ENCODE measurements around the gene NTM.
A peak's percentile ranks its signal among the peaks of the same experiment; 100 is the strongest.

The NTM gene

GRCh38 chr11:131538322-131538721 lies 167.9 kb downstream of the NTM start:
- H3K4me1 ChIP-seq (ENCODE audit: control insufficient read depth, insufficient read depth, low read length), result no peaks in the 10 kb centered on the region
- H3K36me3 ChIP-seq (ENCODE audit: insufficient read depth, low read length), result no peaks in the 10 kb centered on the region
- no peaks in the 10 kb centered on the region for H3K9me3 ChIP-seq (replicated peaks; ENCODE audit: low read length)
- no peak overlapping the region for H3K4me3 ChIP-seq (ENCODE audit: low read length)
- no peaks in the 10 kb centered on the region for H3K27me3 ChIP-seq (ENCODE audit: control insufficient read depth, insufficient read depth, low read length)
- H3K4me2 ChIP-seq (ENCODE audit: low read length), result no peak overlapping the region
- no peak overlapping the region for H3K9ac ChIP-seq (ENCODE audit: low read depth, low read length)

- Histone ChIP-seq H3K9me3 (replicated peaks; ENCODE audit: low read length) (no peaks in the 10 kb centered on the region), H3K9ac (ENCODE audit: low read depth, low read length) (no peak overlapping the region), H3K27me3 (ENCODE audit: control insufficient read depth, insufficient read depth, low read length) (peaks cover 3% of the 10 kb centered on the region), H3K4me2 (ENCODE audit: low read length) (no peak overlapping the region), H3K4me3 (ENCODE audit: low read length) (no peak overlapping the region), H3K36me3 (ENCODE audit: insufficient read depth, low read length) (no peaks in the 10 kb centered on the region), H3K4me1 (ENCODE audit: control insufficient read depth, insufficient read depth, low read length) (no peaks in the 10 kb centered on the region)
Observed at GRCh38 chr11:131540676-131541075, 170.3 kb downstream of the NTM start.

- Histone ChIP-seq H3K27me3 (ENCODE audit: control insufficient read depth, insufficient read depth, low read length) (peaks cover 11% of the 10 kb centered on the region), H3K9ac (ENCODE audit: low read depth, low read length) (no peak overlapping the region), H3K36me3 (ENCODE audit: insufficient read depth, low read length) (no peaks in the 10 kb centered on the region), H3K9me3 (replicated peaks; ENCODE audit: low read length) (no peaks in the 10 kb centered on the region), H3K4me3 (ENCODE audit: low read length) (no peak overlapping the region), H3K4me2 (ENCODE audit: low read length) (no peak overlapping the region), H3K4me1 (ENCODE audit: control insufficient read depth, insufficient read depth, low read length) (no peaks in the 10 kb centered on the region)
Observed at GRCh38 chr11:131543389-131544025, 173.1 kb downstream of the NTM start.

GRCh38 chr11:131544591-131544990 lies 174.2 kb downstream of the NTM start:
- Histone ChIP-seq H3K9me3 (replicated peaks; ENCODE audit: low read length) (no peaks in the 10 kb centered on the region), H3K4me2 (ENCODE audit: low read length) (no peak overlapping the region), H3K9ac (ENCODE audit: low read depth, low read length) (no peak overlapping the region), H3K27me3 (ENCODE audit: control insufficient read depth, insufficient read depth, low read length) (peaks cover 11% of the 10 kb centered on the region), H3K4me3 (ENCODE audit: low read length) (no peak overlapping the region), H3K4me1 (ENCODE audit: control insufficient read depth, insufficient read depth, low read length) (no peaks in the 10 kb centered on the region), H3K36me3 (ENCODE audit: insufficient read depth, low read length) (no peaks in the 10 kb centered on the region)

- no peaks in the 10 kb centered on the region for H3K9me3 ChIP-seq (replicated peaks; ENCODE audit: low read length)
- no peak overlapping the region for H3K9ac ChIP-seq (ENCODE audit: low read depth, low read length)
- H3K4me3 ChIP-seq (ENCODE audit: low read length), result no peak overlapping the region
- H3K27me3 ChIP-seq (ENCODE audit: control insufficient read depth, insufficient read depth, low read length), result peaks cover 11% of the 10 kb centered on the region
- peak overlapping the region; percentile 56 for H3K4me2 ChIP-seq (ENCODE audit: low read length)
- H3K36me3 ChIP-seq (ENCODE audit: insufficient read depth, low read length), result no peaks in the 10 kb centered on the region
- no peaks in the 10 kb centered on the region for H3K4me1 ChIP-seq (ENCODE audit: control insufficient read depth, insufficient read depth, low read length)
Observed at GRCh38 chr11:131546218-131546895, 175.9 kb downstream of the NTM start.

GRCh38 chr11:131549099-131549498 lies 178.7 kb downstream of the NTM start:
- no peak overlapping the region for H3K9ac ChIP-seq (ENCODE audit: low read depth, low read length)
- H3K36me3 ChIP-seq (ENCODE audit: insufficient read depth, low read length), result no peaks in the 10 kb centered on the region
- H3K4me2 ChIP-seq (ENCODE audit: low read length), result no peak overlapping the region
- no peaks in the 10 kb centered on the region for H3K9me3 ChIP-seq (replicated peaks; ENCODE audit: low read length)
- H3K27me3 ChIP-seq (ENCODE audit: control insufficient read depth, insufficient read depth, low read length), result peaks cover 15% of the 10 kb centered on the region
- H3K4me1 ChIP-seq (ENCODE audit: control insufficient read depth, insufficient read depth, low read length), result no peaks in the 10 kb centered on the region
- no peak overlapping the region for H3K4me3 ChIP-seq (ENCODE audit: low read length)

- H3K4me1 ChIP-seq (ENCODE audit: control insufficient read depth, insufficient read depth, low read length), result no peaks in the 10 kb centered on the region
- H3K4me3 ChIP-seq (ENCODE audit: low read length), result no peak overlapping the region
- no peak overlapping the region for H3K9ac ChIP-seq (ENCODE audit: low read depth, low read length)
- H3K36me3 ChIP-seq (ENCODE audit: insufficient read depth, low read length), result no peaks in the 10 kb centered on the region
- peaks cover 13% of the 10 kb centered on the region for H3K27me3 ChIP-seq (ENCODE audit: control insufficient read depth, insufficient read depth, low read length)
- no peaks in the 10 kb centered on the region for H3K9me3 ChIP-seq (replicated peaks; ENCODE audit: low read length)
- H3K4me2 ChIP-seq (ENCODE audit: low read length), result no peak overlapping the region
Observed at GRCh38 chr11:131549770-131550169, 179.4 kb downstream of the NTM start.

GRCh38 chr11:131560287-131560686 lies 189.9 kb downstream of the NTM start:
- Histone ChIP-seq H3K36me3 (ENCODE audit: insufficient read depth, low read length) (no peaks in the 10 kb centered on the region), H3K27me3 (ENCODE audit: control insufficient read depth, insufficient read depth, low read length) (no peaks in the 10 kb centered on the region), H3K9me3 (replicated peaks; ENCODE audit: low read length) (no peaks in the 10 kb centered on the region), H3K9ac (ENCODE audit: low read depth, low read length) (no peak overlapping the region), H3K4me1 (ENCODE audit: control insufficient read depth, insufficient read depth, low read length) (no peaks in the 10 kb centered on the region), H3K4me2 (ENCODE audit: low read length) (no peak overlapping the region), H3K4me3 (ENCODE audit: low read length) (no peak overlapping the region)

GRCh38 chr11:131561501-131561900 lies 191.1 kb downstream of the NTM start:
- no peaks in the 10 kb centered on the region for H3K36me3 ChIP-seq (ENCODE audit: insufficient read depth, low read length)
- H3K9ac ChIP-seq (ENCODE audit: low read depth, low read length), result no peak overlapping the region
- H3K4me3 ChIP-seq (ENCODE audit: low read length), result no peak overlapping the region
- H3K9me3 ChIP-seq (replicated peaks; ENCODE audit: low read length), result no peaks in the 10 kb centered on the region
- no peak overlapping the region for H3K4me2 ChIP-seq (ENCODE audit: low read length)
- no peaks in the 10 kb centered on the region for H3K4me1 ChIP-seq (ENCODE audit: control insufficient read depth, insufficient read depth, low read length)
- no peaks in the 10 kb centered on the region for H3K27me3 ChIP-seq (ENCODE audit: control insufficient read depth, insufficient read depth, low read length)

GRCh38 chr11:131561972-131562371 lies 191.6 kb downstream of the NTM start:
- H3K4me3 ChIP-seq (ENCODE audit: low read length), result no peak overlapping the region
- no peaks in the 10 kb centered on the region for H3K4me1 ChIP-seq (ENCODE audit: control insufficient read depth, insufficient read depth, low read length)
- no peaks in the 10 kb centered on the region for H3K9me3 ChIP-seq (replicated peaks; ENCODE audit: low read length)
- no peak overlapping the region for H3K4me2 ChIP-seq (ENCODE audit: low read length)
- H3K36me3 ChIP-seq (ENCODE audit: insufficient read depth, low read length), result no peaks in the 10 kb centered on the region
- H3K27me3 ChIP-seq (ENCODE audit: control insufficient read depth, insufficient read depth, low read length), result no peaks in the 10 kb centered on the region
- H3K9ac ChIP-seq (ENCODE audit: low read depth, low read length), result no peak overlapping the region

GRCh38 chr11:131568318-131568717 lies 197.9 kb downstream of the NTM start:
- H3K9me3 ChIP-seq (replicated peaks; ENCODE audit: low read length), result no peaks in the 10 kb centered on the region
- no peaks in the 10 kb centered on the region for H3K4me1 ChIP-seq (ENCODE audit: control insufficient read depth, insufficient read depth, low read length)
- no peak overlapping the region for H3K9ac ChIP-seq (ENCODE audit: low read depth, low read length)
- H3K36me3 ChIP-seq (ENCODE audit: insufficient read depth, low read length), result no peaks in the 10 kb centered on the region
- no peak overlapping the region for H3K4me2 ChIP-seq (ENCODE audit: low read length)
- no peak overlapping the region for H3K4me3 ChIP-seq (ENCODE audit: low read length)
- peaks cover 5% of the 10 kb centered on the region for H3K27me3 ChIP-seq (ENCODE audit: control insufficient read depth, insufficient read depth, low read length)

GRCh38 chr11:131571571-131571970 lies 201.2 kb downstream of the NTM start:
- Histone ChIP-seq H3K27me3 (ENCODE audit: control insufficient read depth, insufficient read depth, low read length) (peaks cover 5% of the 10 kb centered on the region), H3K4me1 (ENCODE audit: control insufficient read depth, insufficient read depth, low read length) (no peaks in the 10 kb centered on the region), H3K9ac (ENCODE audit: low read depth, low read length) (no peak overlapping the region), H3K36me3 (ENCODE audit: insufficient read depth, low read length) (no peaks in the 10 kb centered on the region), H3K4me2 (ENCODE audit: low read length) (no peak overlapping the region), H3K4me3 (ENCODE audit: low read length) (no peak overlapping the region), H3K9me3 (replicated peaks; ENCODE audit: low read length) (no peaks in the 10 kb centered on the region)
